Chondrocyte (in vitro differentiated cells): ENCODE measurements around the gene TST. TPM values are rescaled to one million over a fixed set of nuclear protein-coding genes. Genes with fewer than 3 reads are reported as not detected.
A peak's percentile ranks its signal among the peaks of the same experiment; 100 is the strongest.

Experiments used
- DNase-seq: peaks from one replicate; pipeline ENCODE4 v3.0.0; 2021; ENCODE audit warnings: mixed read lengths, low spot score
- H3K27ac Mint-ChIP-seq: one replicate; pipeline ENCODE4 v1.8.0; 2021; ENCODE audit warnings: mild to moderate bottlenecking, moderate library complexity, mixed read lengths; ENCODE audit not compliant: unreplicated experiment
- H3K27me3 Mint-ChIP-seq: 2 replicates; pipeline ENCODE4 v1.8.0; 2021; ENCODE audit warnings: low read depth, mixed read lengths
- H3K36me3 Mint-ChIP-seq: 2 replicates; pipeline ENCODE4 v1.8.0; 2021; ENCODE audit warnings: low read depth, mixed read lengths
- H3K4me1 Mint-ChIP-seq: 2 replicates; pipeline ENCODE4 v1.8.0; 2021; ENCODE audit warnings: low read depth, mild to moderate bottlenecking, mixed read lengths
- H3K4me3 Mint-ChIP-seq: one replicate; pipeline ENCODE4 v1.8.0; 2021; ENCODE audit warnings: mild to moderate bottlenecking, moderate library complexity, mixed read lengths; ENCODE audit not compliant: unreplicated experiment
- H3K9me3 Mint-ChIP-seq: 2 replicates; pipeline ENCODE4 v1.8.0; 2021; ENCODE audit warnings: low read depth, mixed read lengths
- total RNA-seq: library from RNA; stranded (reverse); gene quantifications from 3 replicates; pipeline ENCODE4 v1.2.1, GENCODE V29; 2021
- TF ChIP-seq, protein P1 (sequence below): fragments of 200-600 bp; sonication (generic); IDR thresholded peaks from 2 replicates; pipeline ENCODE4 v1.5.0; 2021; ENCODE audit warnings: antibody characterized with exemption, mild to moderate bottlenecking, moderate library complexity

The TST gene
- total RNA-seq, 1 donor from 2014 or later, result 24.9 TPM

DNA sequence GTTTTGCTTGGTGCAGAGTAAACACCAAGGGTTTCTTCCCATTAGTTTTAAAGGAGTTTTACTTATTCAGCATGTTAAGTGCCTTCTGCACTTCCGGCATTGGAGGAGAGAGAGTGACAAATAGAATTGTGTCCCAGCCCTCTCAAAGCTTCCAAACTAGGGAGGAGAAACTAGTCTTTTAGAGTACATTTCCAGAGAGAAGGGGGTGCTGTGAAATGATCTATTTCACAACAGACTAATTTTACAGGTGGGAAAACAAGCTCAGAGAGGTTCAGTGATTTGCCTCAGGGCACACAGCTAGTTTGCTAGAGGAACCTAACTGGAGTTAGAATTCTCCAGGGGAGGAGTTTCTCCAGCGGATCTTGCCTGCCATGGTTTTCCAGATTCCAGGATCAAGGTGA, 12.9 kb upstream of the TST start:
- no peak overlapping the region for H3K27ac Mint-ChIP-seq
- no peak for DNase-seq
- H3K4me3 Mint-ChIP-seq, result no peak overlapping the region
- no peaks in the 10 kb centered on the region for H3K9me3 Mint-ChIP-seq
- TF ChIP-seq, protein P1, sequence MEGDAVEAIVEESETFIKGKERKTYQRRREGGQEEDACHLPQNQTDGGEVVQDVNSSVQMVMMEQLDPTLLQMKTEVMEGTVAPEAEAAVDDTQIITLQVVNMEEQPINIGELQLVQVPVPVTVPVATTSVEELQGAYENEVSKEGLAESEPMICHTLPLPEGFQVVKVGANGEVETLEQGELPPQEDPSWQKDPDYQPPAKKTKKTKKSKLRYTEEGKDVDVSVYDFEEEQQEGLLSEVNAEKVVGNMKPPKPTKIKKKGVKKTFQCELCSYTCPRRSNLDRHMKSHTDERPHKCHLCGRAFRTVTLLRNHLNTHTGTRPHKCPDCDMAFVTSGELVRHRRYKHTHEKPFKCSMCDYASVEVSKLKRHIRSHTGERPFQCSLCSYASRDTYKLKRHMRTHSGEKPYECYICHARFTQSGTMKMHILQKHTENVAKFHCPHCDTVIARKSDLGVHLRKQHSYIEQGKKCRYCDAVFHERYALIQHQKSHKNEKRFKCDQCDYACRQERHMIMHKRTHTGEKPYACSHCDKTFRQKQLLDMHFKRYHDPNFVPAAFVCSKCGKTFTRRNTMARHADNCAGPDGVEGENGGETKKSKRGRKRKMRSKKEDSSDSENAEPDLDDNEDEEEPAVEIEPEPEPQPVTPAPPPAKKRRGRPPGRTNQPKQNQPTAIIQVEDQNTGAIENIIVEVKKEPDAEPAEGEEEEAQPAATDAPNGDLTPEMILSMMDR, result no peak
- H3K4me1 Mint-ChIP-seq, result peaks cover 14% of the 10 kb centered on the region
- peaks cover 4% of the 10 kb centered on the region for H3K36me3 Mint-ChIP-seq
- H3K27me3 Mint-ChIP-seq, result peaks cover 14% of the 10 kb centered on the region

DNA sequence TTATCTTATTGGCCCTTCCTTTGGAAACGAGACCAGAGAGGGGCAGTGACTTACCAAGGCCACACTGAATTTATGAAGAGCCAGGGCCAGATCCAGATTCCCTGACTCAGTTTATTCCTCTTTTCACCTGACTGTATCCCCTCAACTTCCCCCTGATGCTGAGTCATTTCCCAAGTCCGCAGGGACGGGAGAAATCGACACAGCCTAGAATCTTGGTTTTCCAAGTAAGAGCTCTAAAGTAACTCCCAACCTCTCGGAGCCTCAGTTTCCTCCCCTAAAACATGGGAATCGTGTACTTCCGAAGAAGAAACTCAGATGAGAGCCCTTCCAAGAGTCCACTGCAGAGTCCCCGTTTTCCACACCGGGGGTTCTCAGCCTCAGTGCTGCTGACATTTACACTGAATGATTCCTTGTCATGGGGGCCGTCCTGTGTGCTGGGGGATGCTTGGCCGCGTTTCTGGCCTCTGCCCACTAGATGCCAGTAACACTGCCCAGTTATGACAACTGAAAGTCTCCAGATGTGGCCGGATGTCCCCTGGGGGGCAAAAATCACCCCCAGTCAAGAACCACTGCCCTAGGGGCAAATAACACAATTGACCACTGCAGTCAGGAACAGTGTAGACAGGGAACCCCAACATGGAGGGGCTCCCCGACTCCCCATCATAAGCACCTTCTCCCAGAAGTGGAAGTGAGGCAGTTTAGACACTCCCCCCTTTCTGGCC, 11.5 kb upstream of the TST start:
- peaks cover 14% of the 10 kb centered on the region for H3K4me1 Mint-ChIP-seq
- TF ChIP-seq, protein P1, result peak; percentile 45
- H3K36me3 Mint-ChIP-seq, result peaks cover 7% of the 10 kb centered on the region
- DNase-seq, result no peak
- no peak overlapping the region for H3K4me3 Mint-ChIP-seq
- no peaks in the 10 kb centered on the region for H3K9me3 Mint-ChIP-seq
- H3K27me3 Mint-ChIP-seq, result peaks cover 11% of the 10 kb centered on the region
- H3K27ac Mint-ChIP-seq, result peak overlapping the region; percentile 12

DNA sequence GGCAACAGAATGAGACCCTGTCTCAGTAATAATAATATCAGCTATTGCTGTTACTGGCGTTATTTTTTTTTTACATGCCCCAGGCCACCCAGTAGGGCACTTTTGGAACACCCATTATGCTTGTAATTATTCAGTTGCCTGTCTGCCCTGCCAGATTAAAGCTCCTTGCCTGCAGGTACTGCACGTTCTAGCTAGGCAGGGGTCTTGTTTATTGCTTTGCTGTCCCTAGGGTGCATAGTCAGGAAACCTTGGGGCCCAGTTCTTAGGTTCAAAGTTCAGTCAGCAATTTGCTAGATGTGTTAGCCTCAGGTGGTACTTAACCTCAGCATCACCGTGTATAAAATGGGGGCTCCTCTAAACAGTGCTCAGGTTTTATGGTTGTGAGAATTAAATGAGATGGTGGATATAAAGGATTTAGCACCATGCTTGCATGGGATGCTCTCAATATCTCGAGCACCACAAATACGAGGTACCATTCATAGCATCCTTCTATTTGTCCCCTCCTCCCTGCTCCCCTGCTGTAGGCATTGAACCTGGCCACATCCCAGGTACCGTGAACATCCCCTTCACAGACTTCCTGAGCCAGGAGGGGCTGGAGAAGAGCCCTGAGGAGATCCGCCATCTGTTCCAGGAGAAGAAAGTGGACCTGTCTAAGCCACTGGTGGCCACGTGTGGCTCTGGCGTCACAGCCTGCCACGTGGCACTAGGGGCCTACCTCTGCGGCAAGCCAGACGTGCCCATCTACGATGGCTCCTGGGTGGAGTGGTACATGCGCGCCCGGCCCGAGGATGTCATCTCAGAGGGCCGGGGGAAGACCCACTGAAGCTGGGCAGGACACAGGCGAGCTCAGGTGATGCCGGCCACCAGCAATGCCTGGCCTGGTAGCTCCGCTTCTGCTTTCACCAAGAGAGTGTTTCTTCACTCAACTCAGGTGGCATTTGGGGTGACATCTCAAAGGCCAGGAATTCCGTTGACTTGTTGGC, 9.7 kb upstream of the TST start:
- peaks cover 13% of the 10 kb centered on the region for H3K36me3 Mint-ChIP-seq
- no peak for DNase-seq
- no peak overlapping the region for H3K4me3 Mint-ChIP-seq
- peaks cover 4% of the 10 kb centered on the region for H3K27me3 Mint-ChIP-seq
- TF ChIP-seq, protein P1, result no peak
- peaks cover 14% of the 10 kb centered on the region for H3K4me1 Mint-ChIP-seq
- no peaks in the 10 kb centered on the region for H3K9me3 Mint-ChIP-seq
- no peak overlapping the region for H3K27ac Mint-ChIP-seq

DNA sequence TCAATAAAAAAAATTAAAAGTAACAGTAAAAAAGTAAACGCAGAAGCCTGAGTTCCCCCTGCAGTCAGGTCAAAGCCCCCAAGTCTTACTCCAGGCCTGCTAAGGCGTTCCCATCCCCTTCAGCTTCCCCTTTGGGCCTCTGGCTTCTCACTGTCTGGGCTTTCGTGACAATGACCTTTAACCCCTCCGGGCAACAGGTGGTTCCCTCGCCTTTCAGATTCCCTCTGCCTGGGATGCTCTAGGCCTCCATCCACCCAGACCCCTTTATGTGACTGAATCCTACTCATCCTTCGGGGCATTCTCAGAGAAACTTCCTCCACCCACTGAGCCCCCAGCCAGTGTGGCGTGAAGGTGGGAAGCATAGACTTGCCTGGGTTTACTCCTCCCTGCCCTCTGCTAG, 8.3 kb upstream of the TST start:
- no peak overlapping the region for H3K27ac Mint-ChIP-seq
- peaks cover 7% of the 10 kb centered on the region for H3K4me1 Mint-ChIP-seq
- H3K27me3 Mint-ChIP-seq, result no peaks in the 10 kb centered on the region
- no peak for DNase-seq
- no peaks in the 10 kb centered on the region for H3K9me3 Mint-ChIP-seq
- no peak overlapping the region for H3K4me3 Mint-ChIP-seq
- peaks cover 13% of the 10 kb centered on the region for H3K36me3 Mint-ChIP-seq
- TF ChIP-seq, protein P1, result no peak

DNA sequence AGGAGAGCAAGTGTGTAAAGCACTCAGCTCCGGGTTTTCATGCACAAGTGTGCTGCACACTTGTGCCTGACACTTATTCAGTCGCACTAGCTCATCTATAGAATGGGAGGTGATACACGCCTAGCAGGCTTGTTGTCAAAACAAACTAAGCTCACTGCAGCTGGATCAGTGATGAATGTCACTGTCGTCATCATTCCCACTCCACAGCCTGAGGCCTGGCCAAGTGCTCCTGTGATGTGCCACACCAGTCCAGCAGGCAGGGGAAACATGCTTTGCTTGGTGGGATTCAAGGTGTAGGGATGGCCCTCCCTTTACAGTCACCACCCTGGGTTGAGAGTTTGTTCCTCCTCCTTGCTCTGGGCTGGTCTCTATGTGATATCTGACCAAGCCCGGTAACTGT, 7.1 kb upstream of the TST start:
- Mint-ChIP-seq H3K9me3 (no peaks in the 10 kb centered on the region), H3K4me1 (peaks cover 5% of the 10 kb centered on the region), H3K36me3 (peaks cover 13% of the 10 kb centered on the region), H3K27me3 (no peaks in the 10 kb centered on the region), H3K4me3 (no peak overlapping the region), H3K27ac (no peak overlapping the region)
- no peak for DNase-seq
- TF ChIP-seq, protein P1, result no peak
